Eye (tissue), 1 donor: Measurements from ENCODE around the gene C3orf38.
"Not testable (repeated sequence)": the region's sequence is repeated elsewhere in the genome, so short reads cannot be mapped to it uniquely, and the experiment has no call there.

ENCODE experiments used
- DNase-seq: peaks from one replicate; pipeline ENCODE4 v3.0.0-alpha.2; 2015

C3orf38 gene

DNA sequence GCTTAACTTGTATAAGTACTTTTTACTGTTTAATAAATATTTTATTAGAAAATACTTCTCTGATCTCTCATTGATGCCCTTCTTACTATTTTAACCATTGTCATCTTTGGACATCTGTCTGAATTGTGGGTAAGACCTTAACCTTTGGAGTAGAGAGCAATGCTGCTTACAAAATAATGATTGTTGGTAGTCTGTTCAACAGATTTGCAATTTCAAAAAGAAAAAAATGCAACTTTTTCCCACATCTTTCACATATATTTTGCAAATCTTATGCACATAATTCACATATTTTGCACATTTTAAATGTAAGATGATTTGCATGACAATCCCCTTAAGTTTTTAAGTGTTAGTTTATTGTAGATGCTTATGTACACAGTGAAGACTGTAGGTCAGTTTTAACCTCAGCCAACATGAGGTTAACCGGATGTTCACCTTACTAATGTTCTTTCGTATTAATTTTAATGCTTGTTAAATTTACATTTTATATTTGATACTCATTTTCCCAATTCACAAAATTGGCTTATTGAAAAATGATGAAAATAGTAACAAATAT lies 16.7 kb downstream of the C3orf38 start:
- no peak for DNase-seq

GRCh38 chr3:88167173-88167572 lies 17.4 kb downstream of the C3orf38 start:
- no peak for DNase-seq

GRCh38 chr3:88167704-88168103 lies 17.9 kb downstream of the C3orf38 start:
- DNase-seq: no peak

DNA sequence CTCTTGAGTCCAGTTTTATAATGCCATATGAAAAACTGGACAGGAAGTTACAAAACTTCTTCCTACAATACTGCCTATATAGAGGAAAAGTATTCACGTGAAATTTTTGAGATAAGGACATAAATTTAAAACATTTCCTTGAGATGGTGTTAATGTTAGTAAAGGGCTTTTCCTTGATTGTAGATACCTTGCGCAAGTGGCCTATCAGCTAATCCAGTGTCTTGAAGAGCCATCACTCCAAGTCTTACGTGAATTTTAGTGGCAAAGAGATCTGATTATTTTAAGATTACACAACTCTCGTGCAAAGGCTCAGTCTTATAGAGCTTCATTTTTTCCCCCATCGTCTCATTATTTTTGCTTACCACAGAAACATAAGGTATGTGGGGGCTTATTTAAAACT lies 18.4 kb downstream of the C3orf38 start:
- DNase-seq: no peak

DNA sequence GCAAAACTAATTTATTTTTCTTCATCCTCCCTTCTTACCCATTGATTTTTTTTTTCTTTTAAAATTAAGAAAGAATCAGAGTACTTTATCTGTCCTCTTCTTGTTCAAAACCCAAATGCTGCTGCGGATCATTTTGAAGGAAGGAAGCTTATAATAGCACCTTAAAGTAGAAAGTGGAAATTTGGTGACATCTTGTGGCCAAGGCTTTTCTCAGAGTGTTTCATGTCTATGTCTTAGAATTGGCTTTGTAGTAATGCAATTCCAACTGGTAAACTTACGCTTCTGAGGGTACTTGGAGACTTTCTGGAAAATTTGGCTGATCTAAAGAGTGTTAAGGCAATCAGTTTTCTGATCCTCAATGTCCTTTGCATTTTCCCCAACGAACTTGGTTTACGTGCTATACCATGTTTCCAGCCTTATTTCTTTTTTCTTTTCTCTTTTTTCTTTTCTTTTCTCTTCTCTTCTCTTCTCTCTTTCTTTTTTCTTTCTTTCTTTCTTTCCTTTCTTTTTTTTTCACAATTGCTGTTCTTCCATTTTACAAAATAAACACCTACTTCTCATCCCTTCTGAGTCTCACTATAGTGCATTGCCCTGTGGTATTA lies 30.7 kb downstream of the C3orf38 start:
- DNase-seq: peak; percentile 67

- DNase-seq: not testable (repeated sequence)
These were observed 32.6 kb downstream of the C3orf38 start for GRCh38 chr3:88182165-88182918.

GRCh38 chr3:88188436-88188835 lies 38.7 kb downstream of the C3orf38 start:
- DNase-seq: no peak

DNA sequence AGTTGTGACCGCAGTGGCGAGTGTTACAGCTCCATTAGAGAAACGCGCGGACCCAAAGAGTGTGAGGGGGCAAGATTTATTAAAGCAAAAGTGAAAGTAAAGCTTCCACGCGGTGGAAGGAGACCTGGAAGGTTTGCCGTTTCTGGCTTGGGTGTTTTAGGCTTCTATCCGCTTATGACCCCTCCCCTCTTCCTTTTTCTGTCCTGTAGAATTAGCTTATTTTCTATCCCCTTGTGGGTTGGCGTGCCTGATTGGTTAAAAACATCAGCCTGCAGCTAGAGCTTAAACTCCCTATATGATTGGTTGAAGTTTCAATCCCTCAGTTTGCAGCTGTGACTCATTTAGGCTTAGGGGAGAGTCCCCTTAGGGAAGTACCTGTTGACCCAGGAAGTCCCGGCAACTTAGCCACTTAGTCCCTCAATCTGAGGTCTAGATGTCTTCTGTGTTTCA lies 39.6 kb downstream of the C3orf38 start:
- no peak for DNase-seq

- DNase-seq: no peak
These were observed 42.2 kb downstream of the C3orf38 start for GRCh38 chr3:88191872-88192409.

DNA sequence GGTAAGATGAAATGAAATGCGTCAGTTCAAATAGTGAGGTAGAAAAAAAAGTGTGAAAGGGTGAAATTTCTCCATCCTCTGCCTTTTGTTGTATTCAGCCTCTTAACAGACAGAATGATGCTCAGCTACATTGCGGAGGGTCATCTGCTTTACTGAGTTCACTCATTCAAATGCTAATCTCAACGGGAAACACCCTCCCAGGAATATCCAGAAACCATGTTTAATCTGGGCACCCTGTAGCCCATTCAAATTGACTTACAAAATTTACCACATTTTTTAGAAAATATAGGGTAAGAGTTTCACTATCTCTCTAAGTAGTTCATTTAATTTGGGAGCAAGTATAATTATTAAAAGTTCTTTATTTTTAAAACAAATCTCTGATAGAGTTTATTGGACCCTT lies 42.9 kb downstream of the C3orf38 start:
- DNase-seq: no peak

- DNase-seq: no peak
These were observed 46.2 kb downstream of the C3orf38 start for GRCh38 chr3:88195951-88196434.

GRCh38 chr3:88198121-88198520 lies 48.4 kb downstream of the C3orf38 start:
- no peak for DNase-seq

- peak; percentile 93 for DNase-seq
These were observed 53.9 kb downstream of the C3orf38 start for GRCh38 chr3:88203642-88204055.
